Measurements from ENCODE around the gene INPP5K.

GRCh38 chr17:1470755-1471462 lies 45.5 kb downstream of the INPP5K start:
- TF ChIP-seq ZNF24 (tag by site-specific recombination; IDR thresholded peaks at IDR 0.05) (no peak), ZBTB26 (tag by site-specific recombination; optimal IDR thresholded peaks at IDR 0.05) (no peak), KLF9 (tag by site-specific recombination; IDR thresholded peaks at IDR 0.05; ENCODE audit: low read depth) (no peak), ZNF610 (tag by site-specific recombination; IDR thresholded peaks at IDR 0.05; ENCODE audit: borderline replicate concordance) (no peak), CTCF (tag by site-specific recombination; IDR thresholded peaks at IDR 0.05) (no peak), ZNF677 (tag by site-specific recombination; IDR thresholded peaks at IDR 0.05) (no peak), REST (tag by site-specific recombination; IDR thresholded peaks at IDR 0.05) (no peak), ZNF366 (tag by site-specific recombination; conservative IDR thresholded peaks at IDR 0.05) (no peak), ZNF350 (tag by site-specific recombination; IDR thresholded peaks at IDR 0.05) (no peak), PBX3 (CRISPR knock-in tag; IDR thresholded peaks at IDR 0.05) (no peak), ZNF76 (tag by site-specific recombination; IDR thresholded peaks at IDR 0.05; ENCODE audit: borderline replicate concordance, low read depth) (no peak), TSHZ1 (tag by site-specific recombination; IDR thresholded peaks at IDR 0.05; ENCODE audit: borderline replicate concordance) (no peak), AEBP2 (tag by site-specific recombination; IDR thresholded peaks at IDR 0.05; ENCODE audit: borderline replicate concordance) (no peak)

Measured in HEK293 (cell line).